Measurements from ENCODE around the gene SH3RF3.

Gene SH3RF3

GRCh38 chr2:109256111-109256510, 127.1 kb downstream of the SH3RF3 start:
- Histone ChIP-seq H2AK5ac (ENCODE audit: low read length, severe bottlenecking) (no peak overlapping the region), H2AFZ (ENCODE audit: low read depth, low read length) (no peak overlapping the region), H3K27ac (ENCODE audit: low read length, poor library complexity, severe bottlenecking) (no peak overlapping the region), H3K36me3 (ENCODE audit: control insufficient read depth in 1 of 2, insufficient read depth in 2 of 2, low read depth in 1 of 2, low read length in 2 of 2) (peaks cover 0 to 2% of the 10 kb centered on the region in 2 experiments), H3K9ac (ENCODE audit: low read length) (no peak overlapping the region), H3K23ac (ENCODE audit: low read length in 2 of 2) (peak overlapping the region in 1 of 2 experiments; percentile 78), H3K14ac (ENCODE audit: low read length in 2 of 2) (peak overlapping the region in 1 of 2 experiments; percentile 44), H2BK12ac (ENCODE audit: low read length in 2 of 2) (peak overlapping the region; percentile 21 to 73), H4K8ac (ENCODE audit: low read length) (no peak overlapping the region), H2BK5ac (ENCODE audit: low read depth, low read length, poor library complexity, severe bottlenecking) (no peak overlapping the region), H3K18ac (ENCODE audit: low read depth in 1 of 2, low read length in 2 of 2) (peak overlapping the region in 1 of 2 experiments; percentile 4), H2BK120ac (ENCODE audit: low read depth, low read length) (no peak overlapping the region), H3K4me2 (ENCODE audit: low read length, poor library complexity, severe bottlenecking) (no peak overlapping the region), H3K79me1 (replicated peaks; ENCODE audit: low read length, poor library complexity, severe bottlenecking) (peaks cover 55% of the 10 kb centered on the region), H3K9me3 (ENCODE audit: control insufficient read depth, low read length) (no peaks in the 10 kb centered on the region), H3K27me3 (ENCODE audit: control insufficient read depth in 1 of 2, insufficient read depth in 1 of 2, low read length in 2 of 2) (peaks cover 0 to 4% of the 10 kb centered on the region in 2 experiments), H3K4ac (ENCODE audit: low read depth in 1 of 2, low read length in 2 of 2) (peak overlapping the region in 1 of 2 experiments; percentile 24), H2BK15ac (ENCODE audit: low read depth, poor library complexity, severe bottlenecking) (no peak overlapping the region), H4K91ac (ENCODE audit: low read length) (no peak overlapping the region), H3K4me3 (ENCODE audit: insufficient read depth in 1 of 2, low read depth in 1 of 2, low read length in 2 of 2) (no peak overlapping the region), H3K4me1 (ENCODE audit: control insufficient read depth, insufficient read depth, low read depth, low read length) (peaks cover 8% of the 10 kb centered on the region)
- 96% methylated on average over 12 of the region's 12 CpGs for WGBS
- DNase-seq, result no peak

GRCh38 chr2:109256921-109257320, 127.9 kb downstream of the SH3RF3 start:
- H3K9me3 ChIP-seq (ENCODE audit: control insufficient read depth, low read length), result no peaks in the 10 kb centered on the region
- H3K4ac ChIP-seq (ENCODE audit: low read depth in 1 of 2, low read length in 2 of 2), result peak overlapping the region in 1 of 2 experiments; percentile 20
- peak overlapping the region in 1 of 2 experiments; percentile 12 for H3K4me3 ChIP-seq (ENCODE audit: insufficient read depth in 1 of 2, low read depth in 1 of 2, low read length in 2 of 2)
- H3K23ac ChIP-seq (ENCODE audit: low read length in 2 of 2), result no peak overlapping the region
- H3K4me1 ChIP-seq (ENCODE audit: control insufficient read depth, insufficient read depth, low read depth, low read length), result peaks cover 13% of the 10 kb centered on the region
- peaks cover 54% of the 10 kb centered on the region for H3K79me1 ChIP-seq (replicated peaks; ENCODE audit: low read length, poor library complexity, severe bottlenecking)
- H2BK15ac ChIP-seq (ENCODE audit: low read depth, poor library complexity, severe bottlenecking), result no peak overlapping the region
- no peak overlapping the region for H2BK120ac ChIP-seq (ENCODE audit: low read depth, low read length)
- peak; percentile 53 for DNase-seq
- peak overlapping the region; percentile 18 for H3K9ac ChIP-seq (ENCODE audit: low read length)
- no peak overlapping the region for H3K27ac ChIP-seq (ENCODE audit: low read length, poor library complexity, severe bottlenecking)
- H2BK12ac ChIP-seq (ENCODE audit: low read length in 2 of 2), result peak overlapping the region in 1 of 2 experiments; percentile 95
- H2AK5ac ChIP-seq (ENCODE audit: low read length, severe bottlenecking), result no peak overlapping the region
- peaks cover 0 to 2% of the 10 kb centered on the region in 2 experiments for H3K36me3 ChIP-seq (ENCODE audit: control insufficient read depth in 1 of 2, insufficient read depth in 2 of 2, low read depth in 1 of 2, low read length in 2 of 2)
- no peak overlapping the region for H4K91ac ChIP-seq (ENCODE audit: low read length)
- H3K14ac ChIP-seq (ENCODE audit: low read length in 2 of 2), result peak overlapping the region in 1 of 2 experiments; percentile 75
- WGBS, result 85% methylated on average over 7 of the region's 7 CpGs
- no peak overlapping the region for H2AFZ ChIP-seq (ENCODE audit: low read depth, low read length)
- H3K27me3 ChIP-seq (ENCODE audit: control insufficient read depth in 1 of 2, insufficient read depth in 1 of 2, low read length in 2 of 2), result peaks cover 0 to 8% of the 10 kb centered on the region in 2 experiments
- peak overlapping the region in 1 of 2 experiments; percentile 84 for H3K18ac ChIP-seq (ENCODE audit: low read depth in 1 of 2, low read length in 2 of 2)
- no peak overlapping the region for H3K4me2 ChIP-seq (ENCODE audit: low read length, poor library complexity, severe bottlenecking)
- H2BK5ac ChIP-seq (ENCODE audit: low read depth, low read length, poor library complexity, severe bottlenecking), result no peak overlapping the region
- H4K8ac ChIP-seq (ENCODE audit: low read length), result no peak overlapping the region

- Histone ChIP-seq H3K9ac (ENCODE audit: low read length) (peak overlapping the region; percentile 18), H3K18ac (ENCODE audit: low read depth in 1 of 2, low read length in 2 of 2) (peak overlapping the region in 1 of 2 experiments; percentile 73), H3K23ac (ENCODE audit: low read length in 2 of 2) (no peak overlapping the region), H2BK120ac (ENCODE audit: low read depth, low read length) (peak overlapping the region; percentile 43), H3K79me1 (replicated peaks; ENCODE audit: low read length, poor library complexity, severe bottlenecking) (peaks cover 56% of the 10 kb centered on the region), H4K91ac (ENCODE audit: low read length) (no peak overlapping the region), H3K14ac (ENCODE audit: low read length in 2 of 2) (peak overlapping the region in 1 of 2 experiments; percentile 35), H4K8ac (ENCODE audit: low read length) (peak overlapping the region; percentile 51), H3K4me2 (ENCODE audit: low read length, poor library complexity, severe bottlenecking) (no peak overlapping the region), H2BK12ac (ENCODE audit: low read length in 2 of 2) (peak overlapping the region; percentile 28 to 74), H2BK5ac (ENCODE audit: low read depth, low read length, poor library complexity, severe bottlenecking) (no peak overlapping the region), H2AFZ (ENCODE audit: low read depth, low read length) (no peak overlapping the region), H2BK15ac (ENCODE audit: low read depth, poor library complexity, severe bottlenecking) (no peak overlapping the region), H3K36me3 (ENCODE audit: control insufficient read depth in 1 of 2, insufficient read depth in 2 of 2, low read depth in 1 of 2, low read length in 2 of 2) (peaks cover 0 to 2% of the 10 kb centered on the region in 2 experiments), H2AK5ac (ENCODE audit: low read length, severe bottlenecking) (no peak overlapping the region), H3K4me1 (ENCODE audit: control insufficient read depth, insufficient read depth, low read depth, low read length) (peaks cover 13% of the 10 kb centered on the region), H3K27ac (ENCODE audit: low read length, poor library complexity, severe bottlenecking) (no peak overlapping the region), H3K4ac (ENCODE audit: low read depth in 1 of 2, low read length in 2 of 2) (peak overlapping the region; percentile 18 to 24), H3K27me3 (ENCODE audit: control insufficient read depth in 1 of 2, insufficient read depth in 1 of 2, low read length in 2 of 2) (peaks cover 0 to 8% of the 10 kb centered on the region in 2 experiments), H3K4me3 (ENCODE audit: insufficient read depth in 1 of 2, low read depth in 1 of 2, low read length in 2 of 2) (peak overlapping the region in 1 of 2 experiments; percentile 12), H3K9me3 (ENCODE audit: control insufficient read depth, low read length) (no peaks in the 10 kb centered on the region)
- 72% methylated on average over 3 of the region's 3 CpGs for WGBS
- peak; percentile 88 for DNase-seq
These were observed 128.6 kb downstream of the SH3RF3 start for GRCh38 chr2:109257653-109258052.

GRCh38 chr2:109258376-109258775, 129.4 kb downstream of the SH3RF3 start:
- Histone ChIP-seq H3K4ac (ENCODE audit: low read depth in 1 of 2, low read length in 2 of 2) (peak overlapping the region; percentile 17 to 46), H3K79me1 (replicated peaks; ENCODE audit: low read length, poor library complexity, severe bottlenecking) (peaks cover 53% of the 10 kb centered on the region), H3K4me1 (ENCODE audit: control insufficient read depth, insufficient read depth, low read depth, low read length) (peaks cover 13% of the 10 kb centered on the region), H2BK5ac (ENCODE audit: low read depth, low read length, poor library complexity, severe bottlenecking) (no peak overlapping the region), H3K18ac (ENCODE audit: low read depth in 1 of 2, low read length in 2 of 2) (peak overlapping the region; percentile 18 to 42), H3K23ac (ENCODE audit: low read length in 2 of 2) (peak overlapping the region in 1 of 2 experiments; percentile 65), H3K9me3 (ENCODE audit: control insufficient read depth, low read length) (no peaks in the 10 kb centered on the region), H3K27ac (ENCODE audit: low read length, poor library complexity, severe bottlenecking) (no peak overlapping the region), H2BK15ac (ENCODE audit: low read depth, poor library complexity, severe bottlenecking) (peak overlapping the region; percentile 12), H3K4me2 (ENCODE audit: low read length, poor library complexity, severe bottlenecking) (no peak overlapping the region), H4K8ac (ENCODE audit: low read length) (peak overlapping the region; percentile 75), H2BK120ac (ENCODE audit: low read depth, low read length) (no peak overlapping the region), H3K36me3 (ENCODE audit: control insufficient read depth in 1 of 2, insufficient read depth in 2 of 2, low read depth in 1 of 2, low read length in 2 of 2) (peaks cover 0 to 2% of the 10 kb centered on the region in 2 experiments), H3K9ac (ENCODE audit: low read length) (no peak overlapping the region), H4K91ac (ENCODE audit: low read length) (no peak overlapping the region), H3K4me3 (ENCODE audit: insufficient read depth in 1 of 2, low read depth in 1 of 2, low read length in 2 of 2) (no peak overlapping the region), H3K27me3 (ENCODE audit: control insufficient read depth in 1 of 2, insufficient read depth in 1 of 2, low read length in 2 of 2) (peaks cover 0 to 8% of the 10 kb centered on the region in 2 experiments), H2BK12ac (ENCODE audit: low read length in 2 of 2) (peak overlapping the region; percentile 17 to 59), H2AFZ (ENCODE audit: low read depth, low read length) (no peak overlapping the region), H2AK5ac (ENCODE audit: low read length, severe bottlenecking) (no peak overlapping the region), H3K14ac (ENCODE audit: low read length in 2 of 2) (peak overlapping the region in 1 of 2 experiments; percentile 45)
- 83% methylated on average over 9 of the region's 9 CpGs for WGBS
- DNase-seq, result no peak

Data from mesenchymal stem cell (in vitro differentiated cells and primary cell).